Iris pigment epithelial cell (primary cell): ENCODE data around the gene DPYSL3.

ENCODE experiments used
- DNase-seq: peaks from one replicate; pipeline ENCODE4 v3.0.0-alpha.2; 2011; ENCODE audit warnings: low read depth

Gene DPYSL3

GRCh38 chr5:147472664-147473475 lies 37.0 kb downstream of the DPYSL3 start:
- no peak for DNase-seq

GRCh38 chr5:147467973-147468508 lies 41.8 kb downstream of the DPYSL3 start:
- DNase-seq = peak; percentile 49

GRCh38 chr5:147466360-147466980 lies 43.4 kb downstream of the DPYSL3 start:
- no peak for DNase-seq

- no peak for DNase-seq
These were observed 44.1 kb downstream of the DPYSL3 start for GRCh38 chr5:147465747-147466146.

GRCh38 chr5:147464211-147464610 lies 45.7 kb downstream of the DPYSL3 start:
- DNase-seq = peak; percentile 73

- DNase-seq = peak; percentile 62
These were observed 48.0 kb downstream of the DPYSL3 start for GRCh38 chr5:147461915-147462314.

GRCh38 chr5:147460380-147460779 lies 49.5 kb downstream of the DPYSL3 start:
- no peak for DNase-seq

- no peak for DNase-seq
These were observed 51.3 kb downstream of the DPYSL3 start for GRCh38 chr5:147458581-147458980.

GRCh38 chr5:147455822-147456450 lies 53.9 kb downstream of the DPYSL3 start:
- DNase-seq = no peak

GRCh38 chr5:147454996-147455677 lies 54.7 kb downstream of the DPYSL3 start:
- DNase-seq = peak; percentile 86

GRCh38 chr5:147453875-147454814 lies 55.7 kb downstream of the DPYSL3 start:
- peak; percentile 85 for DNase-seq

GRCh38 chr5:147452165-147452811 lies 57.6 kb downstream of the DPYSL3 start:
- DNase-seq = no peak

- DNase-seq = no peak
These were observed 58.7 kb downstream of the DPYSL3 start for GRCh38 chr5:147451193-147451592.

GRCh38 chr5:147450606-147451005 lies 59.3 kb downstream of the DPYSL3 start:
- DNase-seq = no peak

- DNase-seq = peak; percentile 57
These were observed 61.1 kb downstream of the DPYSL3 start for GRCh38 chr5:147448766-147449165.

- no peak for DNase-seq
These were observed 63.3 kb downstream of the DPYSL3 start for GRCh38 chr5:147446523-147446922.

GRCh38 chr5:147445917-147446316 lies 64.0 kb downstream of the DPYSL3 start:
- DNase-seq = no peak

GRCh38 chr5:147445090-147445489 lies 64.8 kb downstream of the DPYSL3 start:
- DNase-seq = no peak

GRCh38 chr5:147442224-147442623 lies 67.6 kb downstream of the DPYSL3 start:
- DNase-seq = peak; percentile 55

GRCh38 chr5:147441191-147441695 lies 68.6 kb downstream of the DPYSL3 start:
- DNase-seq = no peak
